Body of pancreas (tissue), 4 donors: ENCODE measurements around the gene TENM4.

Source experiments
- POLR2A ChIP-seq, 3 donors: fragments of 450-650 bp; IDR thresholded peaks; one replicate each; pipeline ENCODE4 v1.6.1; 2016; ENCODE audit warnings: antibody characterized with exemption in 3 of 3, mild to moderate bottlenecking in 2 of 3
- TF ChIP-seq, protein P1 (sequence below), 7 experiments: fragments of 450-650 bp in 4 of 7; fragments of 200-600 bp in 3 of 7; sonication (generic) in 3 of 7; IDR thresholded peaks; one replicate each; pipeline ENCODE4 v1.5.1; 2016 to 2019; ENCODE audit warnings: antibody characterized with exemption in 7 of 7

GRCh38 chr11:79150966-79151365 is 289.9 kb downstream of the TENM4 start:
- TF ChIP-seq, protein P1, sequence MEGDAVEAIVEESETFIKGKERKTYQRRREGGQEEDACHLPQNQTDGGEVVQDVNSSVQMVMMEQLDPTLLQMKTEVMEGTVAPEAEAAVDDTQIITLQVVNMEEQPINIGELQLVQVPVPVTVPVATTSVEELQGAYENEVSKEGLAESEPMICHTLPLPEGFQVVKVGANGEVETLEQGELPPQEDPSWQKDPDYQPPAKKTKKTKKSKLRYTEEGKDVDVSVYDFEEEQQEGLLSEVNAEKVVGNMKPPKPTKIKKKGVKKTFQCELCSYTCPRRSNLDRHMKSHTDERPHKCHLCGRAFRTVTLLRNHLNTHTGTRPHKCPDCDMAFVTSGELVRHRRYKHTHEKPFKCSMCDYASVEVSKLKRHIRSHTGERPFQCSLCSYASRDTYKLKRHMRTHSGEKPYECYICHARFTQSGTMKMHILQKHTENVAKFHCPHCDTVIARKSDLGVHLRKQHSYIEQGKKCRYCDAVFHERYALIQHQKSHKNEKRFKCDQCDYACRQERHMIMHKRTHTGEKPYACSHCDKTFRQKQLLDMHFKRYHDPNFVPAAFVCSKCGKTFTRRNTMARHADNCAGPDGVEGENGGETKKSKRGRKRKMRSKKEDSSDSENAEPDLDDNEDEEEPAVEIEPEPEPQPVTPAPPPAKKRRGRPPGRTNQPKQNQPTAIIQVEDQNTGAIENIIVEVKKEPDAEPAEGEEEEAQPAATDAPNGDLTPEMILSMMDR (IDR thresholded peaks at IDR 0.05), result no peak
- TF ChIP-seq POLR2A (IDR thresholded peaks at IDR 0.05), result no peak
